DOHH2 (cell line): ENCODE measurements around the gene DRAXIN.

Experiments
- H3F3A ChIP-seq: fragments of 200-600 bp; sonication (generic), shearing (Covaris generic); 2 replicates; pipeline ENCODE4 v1.6.0; 2016; ENCODE audit warnings: antibody characterized with exemption, mild to moderate bottlenecking; ENCODE audit not compliant: control insufficient read depth, insufficient read depth
- H3K27ac ChIP-seq: fragments of 200-600 bp; sonication (generic); 2 replicates; pipeline ENCODE4 v1.5.1; 2014; ENCODE audit warnings: low read depth, mild to moderate bottlenecking, low read length, moderate library complexity
- H3K27me3 ChIP-seq: fragments of 200-600 bp; sonication (generic); 2 replicates; pipeline ENCODE4 v1.6.1; 2014; ENCODE audit warnings: mild to moderate bottlenecking, low read length, mixed read lengths; ENCODE audit not compliant: control insufficient read depth
- H3K36me3 ChIP-seq: fragments of 200-600 bp; sonication (generic); 2 replicates; pipeline ENCODE4 v1.6.1; 2014; ENCODE audit warnings: mild to moderate bottlenecking, low read length, moderate library complexity, mixed read lengths; ENCODE audit not compliant: control insufficient read depth
- H3K4me1 ChIP-seq: fragments of 200-600 bp; sonication (generic); 2 replicates; pipeline ENCODE4 v1.6.1; 2014; ENCODE audit warnings: mild to moderate bottlenecking, low read length, mixed read lengths; ENCODE audit not compliant: control insufficient read depth
- H3K4me2 ChIP-seq: fragments of 200-600 bp; sonication (generic); 2 replicates; pipeline ENCODE4 v1.6.0; 2014; ENCODE audit warnings: mild to moderate bottlenecking, low read length, moderate library complexity
- H3K4me3 ChIP-seq: fragments of 200-600 bp; sonication (generic); 2 replicates; pipeline ENCODE4 v1.5.1; 2014; ENCODE audit warnings: mild to moderate bottlenecking, low read length, mixed read lengths
- H3K79me2 ChIP-seq: fragments of 200-600 bp; sonication (generic); 2 replicates; pipeline ENCODE4 v1.6.1; 2014; ENCODE audit warnings: mild to moderate bottlenecking, low read length, mixed read lengths; ENCODE audit not compliant: control insufficient read depth
- H3K9me2 ChIP-seq: fragments of 200-600 bp; sonication (generic); replicated peaks from 2 replicates; pipeline ENCODE4 v1.6.1; 2014; ENCODE audit warnings: mild to moderate bottlenecking, low read length, mixed read lengths; ENCODE audit not compliant: control insufficient read depth
- H3K9me3 ChIP-seq: fragments of 200-600 bp; sonication (generic); 2 replicates; pipeline ENCODE4 v1.6.1; 2014; ENCODE audit warnings: antibody characterized with exemption, low read length, mixed read lengths; ENCODE audit not compliant: control insufficient read depth, insufficient read depth
- H4K20me1 ChIP-seq: fragments of 200-600 bp; sonication (generic); 2 replicates; pipeline ENCODE4 v1.6.0; 2014; ENCODE audit warnings: low read depth, mild to moderate bottlenecking, antibody characterized with exemption, low read length, moderate library complexity; ENCODE audit not compliant: control insufficient read depth, insufficient read depth
- EZH2phosphoT487 ChIP-seq: fragments of 200-600 bp; sonication (generic); IDR thresholded peaks from 2 replicates; pipeline ENCODE4 v1.6.1; 2017; ENCODE audit warnings: borderline replicate concordance, mild to moderate bottlenecking, antibody characterized with exemption, low read length, moderate library complexity, mixed read lengths
- TF ChIP-seq, protein P1 (sequence below): fragments of 200-600 bp; sonication (generic); IDR thresholded peaks from one replicate; pipeline ENCODE4 v1.5.1; 2014; ENCODE audit warnings: antibody characterized with exemption, mild to moderate bottlenecking, low read depth, low read length; ENCODE audit not compliant: poor library complexity, severe bottlenecking

Gene DRAXIN

GRCh38 chr1:11751087-11751486 lies 59.6 kb downstream of the DRAXIN start:
- Histone ChIP-seq H3K4me3 (no peak overlapping the region), H3K36me3 (no peaks in the 10 kb centered on the region), H3K4me1 (no peaks in the 10 kb centered on the region), H3F3A (no peaks in the 10 kb centered on the region), H3K4me2 (no peak overlapping the region), H3K79me2 (no peaks in the 10 kb centered on the region), H3K27ac (no peak overlapping the region), H3K27me3 (no peaks in the 10 kb centered on the region), H4K20me1 (no peaks in the 10 kb centered on the region), H3K9me2 (no peaks in the 10 kb centered on the region), H3K9me3 (no peaks in the 10 kb centered on the region)
- TF ChIP-seq EZH2phosphoT487 = no peak
- TF ChIP-seq, protein P1, sequence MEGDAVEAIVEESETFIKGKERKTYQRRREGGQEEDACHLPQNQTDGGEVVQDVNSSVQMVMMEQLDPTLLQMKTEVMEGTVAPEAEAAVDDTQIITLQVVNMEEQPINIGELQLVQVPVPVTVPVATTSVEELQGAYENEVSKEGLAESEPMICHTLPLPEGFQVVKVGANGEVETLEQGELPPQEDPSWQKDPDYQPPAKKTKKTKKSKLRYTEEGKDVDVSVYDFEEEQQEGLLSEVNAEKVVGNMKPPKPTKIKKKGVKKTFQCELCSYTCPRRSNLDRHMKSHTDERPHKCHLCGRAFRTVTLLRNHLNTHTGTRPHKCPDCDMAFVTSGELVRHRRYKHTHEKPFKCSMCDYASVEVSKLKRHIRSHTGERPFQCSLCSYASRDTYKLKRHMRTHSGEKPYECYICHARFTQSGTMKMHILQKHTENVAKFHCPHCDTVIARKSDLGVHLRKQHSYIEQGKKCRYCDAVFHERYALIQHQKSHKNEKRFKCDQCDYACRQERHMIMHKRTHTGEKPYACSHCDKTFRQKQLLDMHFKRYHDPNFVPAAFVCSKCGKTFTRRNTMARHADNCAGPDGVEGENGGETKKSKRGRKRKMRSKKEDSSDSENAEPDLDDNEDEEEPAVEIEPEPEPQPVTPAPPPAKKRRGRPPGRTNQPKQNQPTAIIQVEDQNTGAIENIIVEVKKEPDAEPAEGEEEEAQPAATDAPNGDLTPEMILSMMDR = no peak

DNA sequence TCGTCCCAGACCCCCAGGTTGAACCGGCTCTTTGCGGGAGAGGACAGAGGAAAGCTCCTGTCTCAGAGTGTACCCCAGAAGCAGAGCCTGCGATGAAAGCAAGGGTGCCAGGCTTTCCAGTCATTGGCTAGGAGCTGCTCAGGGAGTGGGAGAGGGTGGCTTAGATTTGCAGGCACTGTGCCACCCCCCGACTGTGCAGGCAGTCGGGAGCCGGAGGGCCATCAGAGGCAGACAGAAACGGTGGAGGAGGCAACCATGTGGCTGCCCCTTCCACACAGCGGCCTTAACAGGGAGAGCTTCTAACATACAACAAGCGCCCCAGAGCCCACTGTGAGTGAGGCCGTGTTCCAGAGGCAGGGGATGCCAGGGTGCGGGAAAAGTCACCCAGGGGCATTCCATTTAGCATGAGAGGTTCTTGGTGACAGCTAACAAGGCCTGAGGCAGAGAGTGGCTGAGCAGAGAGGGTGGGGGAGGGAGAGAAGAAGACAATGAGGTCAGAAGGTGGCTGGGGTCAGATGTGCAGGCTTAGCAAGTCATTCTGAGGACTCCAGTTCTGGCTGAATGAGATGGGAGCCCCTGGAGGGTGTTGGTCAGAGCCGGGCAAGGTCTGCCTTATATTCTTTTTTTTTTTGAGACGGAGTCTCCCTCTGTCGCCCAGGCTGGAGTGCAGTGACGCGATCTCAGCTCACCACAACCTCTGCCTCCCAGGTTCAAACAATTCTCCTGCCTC lies 61.0 kb downstream of the DRAXIN start:
- Histone ChIP-seq H3K27ac (no peak overlapping the region), H3K79me2 (no peaks in the 10 kb centered on the region), H3K4me3 (no peak overlapping the region), H3K36me3 (no peaks in the 10 kb centered on the region), H3F3A (no peaks in the 10 kb centered on the region), H3K9me2 (no peaks in the 10 kb centered on the region), H3K27me3 (no peaks in the 10 kb centered on the region), H3K9me3 (no peaks in the 10 kb centered on the region), H4K20me1 (no peaks in the 10 kb centered on the region), H3K4me1 (no peaks in the 10 kb centered on the region), H3K4me2 (no peak overlapping the region)
- no peak for TF ChIP-seq EZH2phosphoT487
- TF ChIP-seq, protein P1 = no peak

DNA sequence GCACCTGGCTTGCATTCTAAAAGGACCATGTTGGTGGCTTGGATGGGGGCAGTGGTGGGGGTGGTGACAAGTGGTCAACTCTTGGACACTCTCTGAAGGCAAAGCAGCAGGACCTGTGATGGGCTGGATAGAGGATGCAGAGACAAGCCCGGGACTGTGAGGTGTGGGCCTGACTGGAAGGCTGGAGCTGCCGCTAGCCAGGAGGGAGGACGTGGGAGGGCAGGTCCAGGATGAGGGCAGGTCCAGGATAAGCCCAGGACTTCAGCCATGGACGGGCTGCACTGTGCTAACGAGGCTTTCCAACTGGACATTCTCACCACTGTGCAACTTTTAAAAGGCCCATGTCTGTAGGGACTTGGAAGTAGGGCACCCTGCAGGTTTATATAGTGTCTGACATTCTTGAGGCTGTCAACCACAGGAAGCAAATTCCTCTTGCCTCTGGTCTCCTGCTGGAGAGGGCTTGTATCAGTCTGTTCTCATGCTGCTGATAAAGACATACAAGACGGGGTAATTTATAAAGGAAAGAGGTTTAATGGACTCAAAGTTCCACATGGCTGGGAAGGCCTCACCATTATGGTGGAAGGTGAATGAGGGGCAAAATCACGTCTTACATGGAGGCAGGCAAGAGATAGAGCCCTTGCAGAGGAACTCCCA lies 62.2 kb downstream of the DRAXIN start:
- no peaks in the 10 kb centered on the region for H3K36me3 ChIP-seq
- H3F3A ChIP-seq = no peaks in the 10 kb centered on the region
- H3K27ac ChIP-seq = no peak overlapping the region
- H3K79me2 ChIP-seq = no peaks in the 10 kb centered on the region
- no peak overlapping the region for H3K4me3 ChIP-seq
- TF ChIP-seq, protein P1 = no peak
- no peak for TF ChIP-seq EZH2phosphoT487
- H3K4me2 ChIP-seq = no peak overlapping the region
- no peaks in the 10 kb centered on the region for H3K27me3 ChIP-seq
- no peaks in the 10 kb centered on the region for H3K9me3 ChIP-seq
- no peaks in the 10 kb centered on the region for H3K9me2 ChIP-seq
- no peaks in the 10 kb centered on the region for H4K20me1 ChIP-seq
- H3K4me1 ChIP-seq = no peaks in the 10 kb centered on the region
